HG02885 (cell line): ENCODE measurements around the gene KRT76.
"Not testable (repeated sequence)": the region's sequence is repeated elsewhere in the genome, so short reads cannot be mapped to it uniquely, and the experiment has no call there.

ENCODE experiments used
- ATAC-seq: cut with Tn5 transposase; IDR thresholded peaks from one replicate; pipeline ENCODE4 v1.9.1; 2021; ENCODE audit warnings: mild to moderate bottlenecking; ENCODE audit not compliant: unreplicated experiment, poor library complexity

Gene KRT76

DNA sequence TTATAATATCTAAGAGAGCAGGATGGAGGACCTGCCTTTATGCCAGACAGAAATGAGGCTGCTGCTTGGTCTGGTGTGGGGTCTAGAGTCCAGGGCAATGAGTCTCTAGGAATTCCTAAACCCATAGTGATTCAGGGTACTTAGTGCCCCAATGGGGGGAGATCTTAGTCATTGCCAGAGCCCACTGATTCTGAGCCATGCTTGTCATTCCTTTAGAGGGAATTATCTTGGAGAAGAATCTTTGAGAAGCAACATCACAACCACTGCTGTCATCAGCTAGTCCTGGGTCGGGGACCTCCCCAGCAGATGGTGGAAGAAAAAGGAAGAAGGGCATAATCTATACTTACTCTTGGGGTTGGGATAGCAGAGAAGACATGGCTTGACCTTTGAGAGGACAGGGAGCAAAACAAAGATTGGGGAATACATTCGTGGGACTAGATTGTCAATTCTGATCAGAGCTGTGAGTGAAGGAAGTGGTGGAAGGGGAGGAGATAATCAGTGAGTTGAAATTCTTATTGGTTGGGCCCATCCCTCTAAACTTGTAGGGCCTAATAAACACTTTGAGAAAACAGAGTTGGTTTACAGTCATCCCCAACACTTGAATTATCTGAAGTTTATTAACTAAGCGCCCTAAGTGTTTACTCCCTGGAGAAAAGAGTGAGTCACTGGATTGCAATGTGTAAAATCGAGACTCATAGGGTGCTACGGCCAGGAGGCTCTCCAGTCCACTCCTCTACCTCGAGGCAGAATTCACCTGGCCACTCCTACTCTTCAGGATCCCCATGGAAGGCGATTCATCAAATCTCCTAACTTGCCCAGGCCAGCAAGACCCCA is 21.7 kb upstream of the KRT76 start:
- no peak for ATAC-seq

DNA sequence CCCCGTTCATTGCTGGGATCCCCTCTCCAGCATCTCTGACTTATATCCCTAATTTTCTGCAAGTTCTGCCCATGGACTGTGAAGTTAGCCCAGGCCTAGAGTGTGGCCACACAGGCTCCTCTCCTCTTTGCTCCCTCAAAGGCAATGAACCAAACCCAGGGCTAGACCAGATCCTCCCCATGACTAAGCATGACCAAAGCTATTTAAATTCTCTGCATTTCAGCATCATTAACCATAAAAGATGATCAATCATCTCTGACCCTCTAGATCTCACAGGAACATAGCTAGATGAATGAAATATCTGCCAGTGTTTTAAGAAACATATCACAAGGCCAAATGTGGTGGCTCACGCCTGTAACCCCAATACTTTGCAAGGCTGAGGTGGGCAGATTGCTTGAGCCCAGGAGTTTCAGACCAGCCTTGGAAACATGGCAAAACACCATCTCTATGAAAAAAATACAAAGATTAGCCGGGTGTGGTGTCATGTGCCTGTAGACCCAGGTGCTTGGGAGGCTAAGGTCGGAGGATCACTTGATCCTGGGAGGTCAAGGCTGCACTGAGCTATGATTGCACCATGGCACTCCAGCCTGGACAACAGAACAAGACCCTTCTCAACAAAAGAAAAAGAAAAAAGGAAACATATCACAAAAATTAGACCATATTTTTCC is 21.0 kb upstream of the KRT76 start:
- ATAC-seq, result no peak

DNA sequence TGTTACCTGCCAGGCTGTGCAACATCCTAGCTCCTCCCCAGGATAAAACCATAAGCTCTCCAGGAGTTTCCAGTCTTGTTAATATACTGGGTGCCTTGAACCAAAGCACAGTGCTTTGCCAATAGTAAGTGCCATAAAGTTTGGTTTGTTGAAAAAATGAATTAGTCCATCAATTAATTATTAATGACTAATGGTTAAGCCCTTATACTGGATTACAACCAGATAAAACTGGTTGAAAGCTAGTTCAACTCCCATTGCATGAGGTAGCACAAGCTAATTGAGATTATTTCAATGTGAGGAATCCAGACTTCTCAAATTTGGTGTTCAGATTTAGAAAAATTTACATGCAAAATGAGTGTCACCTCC is 20.4 kb upstream of the KRT76 start:
- no peak for ATAC-seq

DNA sequence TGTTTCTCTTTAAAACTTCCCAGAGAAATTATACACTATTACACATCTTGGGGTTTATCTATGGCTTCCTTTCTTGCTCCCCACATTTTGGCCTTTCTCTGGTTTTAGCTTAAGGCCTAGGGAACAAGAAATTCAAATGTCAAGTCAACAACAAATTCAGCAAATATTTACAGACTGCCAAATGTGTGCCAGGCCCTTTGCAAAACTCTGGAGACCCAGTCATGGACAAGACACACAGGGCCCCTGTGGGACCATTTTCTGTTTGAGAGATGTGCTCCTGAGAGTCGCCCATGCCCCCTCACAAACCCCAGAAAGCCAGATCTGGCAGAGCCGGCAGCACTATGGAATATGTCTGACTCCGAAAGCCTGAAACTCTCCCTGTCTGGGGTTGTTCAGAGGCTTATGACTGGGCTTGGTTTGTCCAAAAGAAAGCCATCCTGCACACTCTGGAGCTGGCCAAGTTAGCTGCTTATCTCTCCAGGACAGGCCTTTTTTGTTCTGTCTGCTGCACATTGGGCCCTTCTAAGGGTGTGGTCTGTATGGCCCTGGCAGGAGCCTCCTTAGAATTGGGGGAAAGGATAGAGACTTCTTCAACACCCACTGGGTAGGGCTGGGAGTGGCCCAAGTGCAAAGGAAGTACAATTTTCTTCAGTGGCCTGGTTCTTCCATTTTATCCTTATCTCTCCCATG is 19.8 kb upstream of the KRT76 start:
- no peak for ATAC-seq

DNA sequence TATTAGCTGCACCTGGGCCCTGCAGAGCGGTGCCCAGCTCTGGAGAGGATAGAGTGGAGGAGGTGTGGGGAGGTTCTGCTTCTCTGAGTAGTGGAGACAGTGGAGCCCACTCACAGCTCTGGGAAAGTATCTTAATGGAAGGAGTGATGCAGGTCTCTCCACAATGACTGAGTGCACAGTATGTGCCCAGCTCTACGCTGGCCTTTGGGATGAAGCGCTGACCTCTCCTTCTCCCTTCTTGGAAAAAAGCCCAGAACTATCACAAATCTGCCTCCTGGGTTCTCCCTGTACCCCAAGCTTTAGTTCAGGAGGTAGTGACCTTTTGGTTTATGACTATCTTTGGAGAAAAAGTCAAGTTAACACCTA is 19.3 kb upstream of the KRT76 start:
- ATAC-seq, result no peak

DNA sequence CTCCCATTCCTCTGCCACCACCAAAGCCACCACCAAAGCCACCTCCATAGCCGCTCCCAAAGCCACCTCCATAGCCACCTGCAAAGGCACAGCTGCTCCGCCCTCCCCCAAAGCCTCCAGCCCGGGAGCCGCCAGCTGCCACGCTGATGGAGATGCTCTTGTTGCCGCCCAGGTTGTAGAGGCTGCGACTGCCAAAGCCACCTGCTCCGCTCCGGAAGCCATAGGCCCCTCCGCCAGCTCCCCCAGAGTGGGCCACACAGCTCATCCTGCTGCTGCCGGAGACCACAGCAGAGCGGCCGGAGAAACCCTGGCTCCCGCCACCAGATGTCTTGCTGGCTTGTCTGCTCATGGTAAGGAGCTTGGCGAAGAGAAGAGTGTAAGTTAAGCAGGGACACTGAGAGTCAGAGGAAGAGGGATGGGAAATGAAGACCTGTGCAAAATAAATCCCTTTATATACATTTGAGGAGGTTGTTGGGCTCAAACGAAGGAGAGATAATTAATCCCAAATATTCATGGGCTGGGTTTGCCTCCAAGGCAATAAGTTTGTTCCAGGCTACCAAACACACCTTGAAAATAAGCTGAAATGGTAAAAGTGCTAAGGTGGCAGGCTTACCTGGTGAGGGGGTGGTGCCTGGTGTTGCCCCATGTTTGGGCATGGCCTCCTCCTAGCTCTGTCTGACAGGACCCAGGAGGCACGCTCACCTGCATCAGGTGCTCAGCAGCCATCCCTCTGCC is 18.7 kb upstream of the KRT76 start, which contains the start of gene KRT3:
TSS of gene KRT3 (minus strand) at position 424 of the 735 bp plus-strand sequence. CDS start at position 349, 75 bp downstream.
- ATAC-seq, result no peak

DNA sequence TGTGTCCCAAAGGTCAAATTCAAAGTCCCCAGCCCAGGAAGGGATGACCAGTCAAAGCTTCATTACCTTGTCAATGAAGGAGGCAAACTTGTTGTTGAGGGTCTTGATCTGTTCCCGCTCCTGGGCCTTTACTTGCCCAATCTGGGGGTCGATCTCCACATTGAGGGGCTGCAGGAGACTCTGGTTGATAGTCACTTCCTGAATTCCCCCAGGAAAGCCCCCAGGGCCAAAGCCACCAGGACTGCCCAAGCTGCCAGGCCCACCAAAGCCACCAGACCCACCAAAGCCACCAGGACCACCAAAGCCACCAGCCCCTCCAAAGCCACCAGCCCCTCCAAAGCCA is 18.2 kb upstream of the KRT76 start:
- not testable (repeated sequence) for ATAC-seq

DNA sequence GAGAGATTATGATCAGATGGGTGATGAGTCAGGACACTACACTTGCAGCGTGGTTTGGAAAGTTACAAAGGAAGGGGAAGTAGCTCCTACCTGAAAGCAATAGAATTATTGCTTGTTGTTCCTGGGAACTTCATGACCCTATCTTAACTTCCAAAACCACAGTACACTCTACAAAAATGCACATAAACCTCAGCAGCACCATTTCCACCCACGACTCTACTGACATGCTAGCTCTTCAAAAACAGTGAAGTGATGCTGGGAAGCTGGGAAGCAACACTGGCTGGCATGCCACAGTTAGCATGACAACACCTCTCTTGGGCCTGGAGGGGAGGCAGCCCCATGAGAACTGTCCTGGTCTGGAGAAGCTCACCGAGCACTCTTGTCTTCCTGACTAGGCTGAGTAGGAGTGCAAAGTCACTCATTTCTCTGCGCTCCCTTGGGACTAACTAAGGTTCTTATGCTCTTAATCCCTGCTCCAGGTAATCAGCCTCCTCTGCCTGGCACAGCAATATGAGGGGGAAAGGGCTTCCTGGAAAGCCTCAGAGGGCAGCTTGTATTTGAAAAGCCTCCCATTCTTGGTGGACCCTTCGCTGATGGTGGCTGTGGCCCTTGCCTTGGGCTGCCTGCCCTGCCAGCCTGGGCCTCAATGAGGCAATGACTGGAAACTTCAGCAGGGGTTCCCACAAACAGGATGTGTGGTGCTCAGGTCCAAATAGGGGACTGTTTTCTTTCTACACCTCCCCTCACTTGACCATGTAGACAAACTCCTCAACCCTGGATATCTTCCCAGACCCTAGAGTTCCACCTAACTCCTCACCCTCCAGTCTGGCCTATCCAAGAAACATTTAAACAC is 17.6 kb upstream of the KRT76 start:
- no peak for ATAC-seq

DNA sequence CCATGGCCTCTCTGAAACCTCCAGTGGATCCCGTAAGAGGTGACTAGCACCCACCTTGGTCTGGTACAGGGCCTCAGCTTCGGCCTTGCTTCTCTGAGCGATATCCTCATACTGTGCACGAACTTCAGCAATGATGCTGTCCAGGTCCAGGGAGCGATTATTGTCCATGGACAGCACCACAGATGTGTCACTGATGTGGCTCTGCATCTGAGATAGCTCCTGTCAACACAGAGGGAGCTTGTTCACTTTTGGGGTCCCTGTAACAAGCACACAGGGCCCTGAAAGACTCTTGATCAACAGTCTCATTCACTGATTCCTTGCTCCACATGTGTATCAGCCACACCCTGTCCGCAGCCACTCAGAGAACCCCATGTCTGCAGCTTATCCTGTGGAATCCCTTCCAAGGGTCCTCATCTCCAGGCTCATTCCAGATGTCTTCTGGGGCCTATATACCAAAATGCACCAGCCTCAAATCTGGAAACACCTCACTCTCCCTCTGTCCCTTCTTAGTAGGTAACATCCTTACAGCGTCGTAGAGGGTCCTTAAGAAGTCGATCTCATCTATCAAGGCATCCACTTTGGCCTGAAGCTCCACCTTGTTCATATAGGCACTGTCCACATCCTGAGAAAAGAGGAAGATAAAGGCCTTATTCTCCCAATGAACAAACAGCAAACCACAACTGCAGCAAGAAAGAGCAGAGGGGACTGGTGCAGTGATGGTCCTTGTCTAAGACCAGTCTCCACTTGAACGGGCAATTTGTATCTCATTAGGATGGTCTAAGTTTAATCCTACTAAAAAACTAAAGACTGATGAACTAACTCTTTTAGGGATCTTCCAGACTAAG is 15.3 kb upstream of the KRT76 start:
- no peak for ATAC-seq

DNA sequence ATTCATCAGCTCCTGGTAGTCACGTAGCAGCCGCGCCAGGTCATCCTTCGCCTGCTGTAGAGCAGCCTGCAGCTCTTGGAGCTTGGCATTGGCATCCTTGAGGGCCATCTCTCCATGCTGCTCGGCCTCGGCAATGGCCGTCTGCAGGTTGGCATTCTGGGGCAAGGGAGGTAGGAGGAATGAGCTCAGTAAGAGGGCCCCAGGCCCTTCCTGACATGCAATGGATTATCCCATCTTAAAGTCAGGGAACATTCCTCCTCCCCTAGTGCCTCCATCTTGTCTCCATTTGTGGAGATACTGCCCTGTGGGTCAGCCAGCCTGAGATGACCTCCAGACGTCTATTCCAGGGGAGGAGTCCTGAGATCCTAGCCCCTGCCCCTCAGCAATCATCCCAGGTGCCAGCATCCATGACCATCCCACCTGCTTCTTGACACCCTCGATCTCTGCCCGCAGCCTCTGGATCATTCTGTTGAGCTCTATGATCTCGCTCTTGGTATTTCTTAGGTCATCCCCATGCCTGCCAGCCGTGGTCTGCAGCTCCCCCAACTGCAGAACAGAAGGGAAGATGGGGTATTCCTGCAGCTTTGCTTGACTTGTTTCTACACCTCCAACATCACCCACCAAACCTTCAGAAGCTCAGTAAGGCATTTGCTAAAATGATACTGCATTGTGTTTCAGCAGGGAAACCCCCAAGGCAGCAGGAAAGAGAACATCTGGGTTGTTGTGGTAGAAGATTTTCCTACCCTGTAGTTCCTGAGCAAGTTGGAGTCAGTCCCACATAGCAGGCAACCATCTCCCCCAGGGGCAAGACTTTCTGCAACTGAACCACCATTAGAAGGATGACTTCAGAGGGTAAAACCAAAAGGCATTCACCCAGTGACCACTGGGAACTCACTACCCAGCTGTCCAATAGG is 14.4 kb upstream of the KRT76 start:
- ATAC-seq, result no peak

DNA sequence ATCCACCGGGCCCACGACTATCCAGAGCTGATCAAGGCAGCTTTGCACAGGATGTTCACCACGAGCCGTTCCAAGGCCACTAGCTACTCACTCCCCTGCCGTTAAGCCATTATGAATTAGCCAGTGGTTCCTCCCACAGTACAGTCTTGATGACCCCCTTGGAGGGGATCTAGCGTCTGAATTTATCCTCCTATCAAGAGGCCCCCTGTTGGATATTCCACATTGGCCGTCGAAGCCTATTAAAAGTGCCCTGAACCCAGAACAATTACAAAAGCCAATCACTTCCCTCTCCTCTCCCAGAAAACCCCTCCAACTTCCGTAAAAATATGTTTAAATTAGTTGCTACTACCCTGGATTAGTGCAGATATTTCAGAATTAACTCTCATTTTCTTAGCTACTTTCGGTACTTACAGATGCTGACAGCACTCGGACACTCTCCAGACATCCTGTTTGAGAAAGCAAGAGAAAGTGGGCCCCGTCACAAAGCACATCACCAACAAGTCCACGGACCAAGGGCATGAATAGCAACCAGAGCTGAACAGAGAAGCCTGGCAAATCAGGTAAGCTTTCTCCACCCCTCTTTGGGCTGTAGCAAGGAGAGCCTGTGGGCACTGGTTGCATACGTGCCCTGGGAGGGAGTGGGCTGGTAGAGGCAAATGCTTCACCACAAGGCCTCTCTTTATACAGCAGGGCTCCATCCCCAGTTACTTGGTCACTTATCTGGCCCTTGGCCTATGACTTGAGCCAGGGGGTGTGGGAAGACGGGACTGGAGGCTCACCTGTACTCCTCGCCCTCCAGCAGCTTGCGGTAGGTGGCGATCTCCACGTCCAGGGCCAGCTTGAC is 13.5 kb upstream of the KRT76 start:
- no peak for ATAC-seq

DNA sequence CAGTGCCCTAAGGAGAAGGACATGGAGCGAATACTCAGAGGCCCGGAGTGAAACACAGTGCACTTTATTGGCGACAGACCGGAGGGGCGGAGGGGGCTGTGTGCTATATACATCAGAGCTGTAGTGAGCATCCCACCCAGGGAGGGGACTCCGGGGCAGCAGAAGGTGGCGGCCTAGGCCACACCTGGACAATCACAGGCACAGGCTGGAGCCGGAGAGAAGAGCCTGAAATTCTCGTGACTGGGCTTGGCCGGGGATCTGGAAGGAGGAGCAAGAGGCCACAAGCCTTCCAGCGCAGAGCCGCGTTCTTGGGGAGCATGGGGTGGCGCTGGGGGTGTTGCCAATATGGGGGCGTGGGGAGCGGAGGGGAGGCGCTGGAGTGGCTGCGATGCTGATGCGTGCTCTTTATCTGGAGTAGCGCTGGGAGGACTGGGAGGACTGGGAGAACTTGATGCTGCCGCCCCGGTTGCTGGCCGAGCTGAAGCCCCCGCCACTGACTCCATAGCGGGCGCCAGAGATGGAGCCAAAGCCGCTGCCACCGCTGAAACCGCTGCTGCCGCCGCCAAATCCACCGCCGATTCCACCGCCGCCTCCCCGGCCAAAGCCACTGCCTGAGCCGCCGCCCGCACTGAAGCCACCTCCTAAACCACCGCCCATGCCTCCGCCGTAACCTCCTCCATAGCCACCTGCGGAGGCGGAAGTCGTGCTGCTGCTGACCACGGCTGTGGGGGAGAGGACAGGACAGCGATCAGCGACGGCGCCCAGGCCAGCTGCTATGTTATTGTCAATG is 12.7 kb upstream of the KRT76 start:
- no peak for ATAC-seq

DNA sequence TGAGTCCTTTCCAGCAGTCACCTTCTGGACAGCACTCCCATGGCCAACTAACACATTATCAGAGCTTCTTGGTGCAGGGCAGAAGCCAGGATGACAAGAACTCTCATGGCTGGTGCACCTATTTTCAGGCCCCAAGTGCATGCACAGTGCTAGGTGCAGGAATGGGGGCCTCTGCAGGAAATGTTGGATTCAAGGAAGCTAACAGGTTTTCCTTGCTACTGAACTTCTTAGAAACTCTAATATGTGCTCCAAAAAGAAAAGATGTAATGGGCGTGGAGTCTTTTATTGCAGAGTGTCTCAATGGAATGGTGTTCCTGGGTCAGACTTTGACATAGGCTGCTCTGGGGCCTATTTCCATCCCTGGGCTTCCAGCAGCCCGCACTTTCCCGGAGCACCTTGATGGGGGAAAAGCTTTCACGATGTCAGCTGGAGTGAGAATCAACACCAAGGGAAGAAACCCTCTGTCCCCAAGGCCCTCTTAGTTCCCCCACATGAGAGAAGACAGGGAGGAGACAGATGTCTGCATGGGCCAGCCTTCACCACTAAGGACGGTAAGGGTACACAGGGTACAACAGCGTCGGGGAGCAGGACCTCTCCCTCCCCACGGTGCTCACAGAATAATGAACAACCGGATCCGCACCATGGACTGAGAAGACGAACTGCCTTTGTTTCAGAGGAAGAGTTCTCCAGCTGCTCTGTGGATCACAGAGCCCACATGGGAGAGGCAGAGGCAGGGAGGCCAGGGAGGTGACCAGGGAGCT is 11.9 kb upstream of the KRT76 start:
- ATAC-seq, result no peak

DNA sequence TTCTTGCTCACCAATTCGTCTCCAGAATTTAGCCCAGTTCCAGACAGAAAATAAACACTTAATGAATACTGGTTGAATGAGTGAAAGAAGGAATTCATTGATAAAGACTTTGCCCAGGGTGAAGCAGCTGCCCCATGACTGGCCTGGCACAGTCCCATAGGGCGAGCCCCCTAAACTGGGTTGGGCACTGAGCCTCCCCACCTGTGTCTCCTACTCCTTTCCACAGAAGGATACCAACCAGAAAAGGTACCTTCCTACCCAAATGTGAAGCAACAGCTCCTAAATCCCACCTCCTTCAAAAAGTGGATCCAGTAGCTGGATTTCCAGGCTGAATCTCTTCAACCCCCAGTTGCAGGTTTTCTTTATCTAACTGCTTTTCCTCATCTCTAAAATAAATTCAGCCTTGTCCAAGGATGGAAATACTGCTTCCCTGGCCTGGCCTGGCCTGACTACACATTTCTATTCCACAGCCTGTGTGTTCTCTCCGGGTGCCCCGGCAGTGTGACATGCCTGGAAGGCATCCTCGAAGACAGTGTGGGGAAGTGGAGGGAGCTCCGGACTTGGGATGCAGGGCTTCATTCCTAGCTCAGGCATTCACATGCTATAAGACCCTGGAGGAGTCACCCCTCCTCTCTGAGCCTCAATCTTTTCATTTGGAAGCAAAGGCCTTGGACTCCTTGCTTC is 11.2 kb upstream of the KRT76 start:
- no peak for ATAC-seq
